OCI-LY1 (cell line): Measurements from ENCODE around the gene EEFSEC.

Experiments used
- CTCF ChIP-seq: fragments of 200-600 bp; sonication (generic), shearing (Covaris generic); IDR thresholded peaks from 2 replicates; pipeline ENCODE4 v1.5.1; 2017; ENCODE audit warnings: mild to moderate bottlenecking, antibody characterized with exemption, low read length, moderate library complexity, mixed read lengths
- EZH2 ChIP-seq: fragments of 200-600 bp; sonication (generic), shearing (Covaris generic); IDR thresholded peaks from 2 replicates; pipeline ENCODE4 v1.8.0; 2017; ENCODE audit warnings: borderline replicate concordance, mixed run types, mild to moderate bottlenecking, antibody characterized with exemption, low read length, moderate library complexity, mixed read lengths

- TF ChIP-seq EZH2 (no peak), CTCF (no peak)
Observed at GRCh38 chr3:128240232-128240631, 87.0 kb downstream of the EEFSEC start.
